HUES64 (cell line): ENCODE measurements around the gene PARD3.
"Not testable (repeated sequence)": the region's sequence is repeated elsewhere in the genome, so short reads cannot be mapped to it uniquely, and the experiment has no call there.

ENCODE experiments used
- H3K27ac ChIP-seq: 2 replicates; pipeline ENCODE4 v1.7.0; 2013; ENCODE audit warnings: low read depth, low read length, inconsistent platforms
- H3K27me3 ChIP-seq: 2 replicates; pipeline ENCODE4 v1.6.1; 2013; ENCODE audit warnings: mild to moderate bottlenecking, low read length; ENCODE audit not compliant: insufficient read depth
- H3K36me3 ChIP-seq: 2 replicates; pipeline ENCODE4 v1.6.1; 2013; ENCODE audit warnings: mild to moderate bottlenecking, low read length; ENCODE audit not compliant: insufficient read depth
- H3K4me1 ChIP-seq: 2 replicates; pipeline ENCODE4 v1.6.1; 2013; ENCODE audit warnings: mild to moderate bottlenecking, low read length, moderate library complexity; ENCODE audit not compliant: insufficient read depth
- H3K4me3 ChIP-seq: 2 replicates; pipeline ENCODE4 v1.5.1; 2013; ENCODE audit warnings: mild to moderate bottlenecking, low read length, moderate library complexity
- H3K9ac ChIP-seq: 2 replicates; pipeline ENCODE4 v1.6.1; 2013; ENCODE audit warnings: mild to moderate bottlenecking, low read depth, low read length
- H3K9me3 ChIP-seq: 2 replicates; pipeline ENCODE4 v1.6.1; 2013; ENCODE audit warnings: low read depth, low read length; ENCODE audit not compliant: insufficient read depth
- WGBS: fragments of 150-250, 120-280 bp; methylation state at CpG from one replicate; pipeline ENCODE4 v1.1.7; 2013; ENCODE audit warnings: missing lambda C conversion rate; 5-methylcytosine and 5-hydroxymethylcytosine counted together

The PARD3 gene

DNA sequence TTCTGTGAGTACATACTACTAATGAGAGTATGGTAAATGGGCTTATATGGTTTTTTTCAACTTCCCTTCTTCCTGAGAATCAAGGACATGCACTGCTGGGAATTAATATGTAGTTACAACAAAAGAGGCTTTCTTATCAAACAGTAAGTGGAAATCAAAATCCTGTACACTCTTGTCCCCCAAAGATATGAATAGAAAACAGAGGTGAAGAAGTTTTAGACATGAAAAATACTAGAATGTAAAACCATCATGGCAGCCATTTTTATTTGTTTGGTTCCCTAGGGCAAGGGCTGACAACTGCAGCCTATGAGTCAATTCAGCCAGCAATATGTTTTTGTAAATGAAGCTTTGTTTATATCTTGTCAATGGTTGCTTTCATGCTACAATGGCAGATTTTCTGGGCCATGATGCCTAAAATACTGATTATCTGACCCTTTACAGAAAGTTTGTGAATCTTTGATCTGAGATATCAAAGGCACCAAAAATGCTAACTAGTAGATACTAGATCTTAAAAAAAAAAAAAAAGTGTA lies 422.4 kb downstream of the PARD3 start:
- Histone ChIP-seq H3K36me3 (0 out of 2 replicates have a peak, but pooled peaks cover 3% of the 10 kb centered on the region), H3K9ac (no peak overlapping the region), H3K9me3 (no peaks in the 10 kb centered on the region), H3K4me3 (no peak overlapping the region), H3K27me3 (no peaks in the 10 kb centered on the region), H3K27ac (no peak overlapping the region), H3K4me1 (peaks cover 13% of the 10 kb centered on the region)

DNA sequence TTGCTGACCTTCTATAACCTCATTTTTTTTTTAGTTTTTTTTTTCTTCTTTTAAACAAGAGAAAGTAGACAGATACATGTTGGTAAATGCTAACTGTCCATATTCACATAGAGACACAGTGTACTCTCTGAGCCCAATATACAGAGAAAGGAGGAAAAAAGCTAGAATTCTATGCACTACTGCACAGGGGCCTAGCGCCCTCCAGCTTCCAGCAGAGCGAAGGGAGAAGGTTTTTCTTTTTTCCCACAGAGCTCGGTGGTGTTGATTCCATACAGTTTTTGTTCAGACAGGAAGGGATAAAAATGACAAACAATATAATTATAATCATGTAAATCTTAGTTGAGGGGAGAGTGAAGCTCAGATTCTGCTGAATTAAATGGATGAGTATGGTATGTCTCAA lies 423.9 kb downstream of the PARD3 start:
- H3K4me3 ChIP-seq, H3K4me1 ChIP-seq, H3K27me3 ChIP-seq, H3K9ac ChIP-seq, H3K9me3 ChIP-seq, H3K36me3 ChIP-seq, H3K27ac ChIP-seq: not testable (repeated sequence)
- WGBS: no CpG with 5 or more reads among the region's 3 CpGs

DNA sequence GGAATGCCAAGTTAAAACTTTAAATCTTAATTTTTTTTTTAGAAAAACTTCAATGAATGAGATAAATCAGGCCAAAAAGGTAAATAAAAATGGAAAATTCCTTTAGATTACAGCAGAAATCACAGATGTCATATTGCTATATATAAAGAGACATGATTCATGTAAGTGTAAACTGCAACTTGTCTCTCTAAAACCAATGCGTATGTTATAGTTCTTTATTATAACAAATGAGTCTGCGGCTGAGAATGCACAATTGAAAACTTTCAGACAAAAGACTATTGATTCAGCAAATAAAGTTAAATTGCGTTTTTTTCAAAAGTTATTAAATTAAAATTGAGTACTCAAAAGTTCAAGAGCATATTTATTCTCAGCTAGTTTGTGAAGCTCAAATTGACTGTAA lies 425.3 kb downstream of the PARD3 start:
- H3K27ac ChIP-seq: no peak overlapping the region
- 100% methylated on average over 1 of the region's 3 CpGs for WGBS

DNA sequence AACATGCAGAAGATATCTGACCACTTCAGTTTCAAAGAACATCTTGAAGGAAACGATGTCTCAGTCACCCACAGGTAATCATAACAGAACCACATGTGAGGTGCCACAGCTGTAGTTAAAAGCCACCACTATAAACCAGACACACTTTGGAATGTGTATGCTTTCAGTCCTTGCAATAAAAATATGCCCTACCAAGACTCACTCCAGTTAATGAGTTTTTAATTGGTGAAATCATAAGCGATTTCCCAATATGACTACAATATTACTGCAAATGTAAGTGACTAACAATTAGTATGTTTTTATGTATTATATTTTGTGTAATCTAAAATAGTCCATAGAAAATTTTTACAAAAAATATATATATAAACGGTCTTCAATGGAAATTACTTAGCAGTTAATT lies 428.2 kb downstream of the PARD3 start:
- Histone ChIP-seq H3K4me1 (peaks cover 12% of the 10 kb centered on the region), H3K9ac (no peak overlapping the region), H3K9me3 (no peaks in the 10 kb centered on the region), H3K4me3 (no peak overlapping the region), H3K36me3 (peaks cover 5% of the 10 kb centered on the region; the same call in 1 of the 2 replicates), H3K27me3 (no peaks in the 10 kb centered on the region), H3K27ac (no peak overlapping the region)
- WGBS: 90% methylated on average over 2 of the region's 3 CpGs

More for the DNA sequence above, 425.3 kb downstream of the PARD3 start:
- Histone ChIP-seq H3K9ac (no peak overlapping the region), H3K36me3 (no peaks in the 10 kb centered on the region), H3K4me1 (peaks cover 8% of the 10 kb centered on the region), H3K4me3 (no peak overlapping the region), H3K27me3 (no peaks in the 10 kb centered on the region), H3K9me3 (no peaks in the 10 kb centered on the region)

- Histone ChIP-seq H3K9ac (no peak overlapping the region), H3K9me3 (no peaks in the 10 kb centered on the region), H3K27me3 (no peaks in the 10 kb centered on the region), H3K4me3 (no peak overlapping the region), H3K36me3 (peaks cover 8% of the 10 kb centered on the region; the same call in 1 of the 2 replicates), H3K4me1 (peaks cover 12% of the 10 kb centered on the region), H3K27ac (no peak overlapping the region)
- 78% methylated on average over 4 of the region's 4 CpGs for WGBS
Measured at GRCh38 chr10:34384372-34384771, 430.7 kb downstream of the PARD3 start.

GRCh38 chr10:34382626-34383025 lies 432.5 kb downstream of the PARD3 start:
- H3K9me3 ChIP-seq: no peaks in the 10 kb centered on the region
- H3K36me3 ChIP-seq: peaks cover 8% of the 10 kb centered on the region; the same call in 1 of the 2 replicates
- H3K27ac ChIP-seq: no peak overlapping the region
- H3K9ac ChIP-seq: no peak overlapping the region
- no peak overlapping the region for H3K4me3 ChIP-seq
- H3K4me1 ChIP-seq: peaks cover 7% of the 10 kb centered on the region
- H3K27me3 ChIP-seq: no peaks in the 10 kb centered on the region
- WGBS: 95% methylated on average over 10 of the region's 10 CpGs

DNA sequence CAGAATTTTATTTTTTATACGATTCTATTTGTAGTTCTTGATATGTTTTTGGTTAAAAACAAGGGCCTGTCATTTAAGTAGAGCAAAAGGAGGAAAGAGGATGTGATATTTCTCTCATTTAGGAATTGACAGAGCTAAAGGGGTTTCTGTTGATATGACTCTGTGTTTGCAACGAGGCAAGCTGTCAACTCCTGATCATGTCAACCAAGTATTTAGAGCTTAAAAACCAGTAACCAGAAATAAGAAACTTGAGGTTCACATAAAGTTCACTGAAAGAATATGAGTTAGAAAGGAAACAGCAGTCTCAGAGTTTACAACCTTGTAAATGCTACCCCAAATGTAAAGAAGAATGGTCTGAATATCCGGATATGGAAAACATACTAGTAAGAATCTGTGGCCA lies 434.2 kb downstream of the PARD3 start:
- WGBS: over 99% methylated on average over 3 of the region's 3 CpGs
- Histone ChIP-seq H3K27me3 (no peaks in the 10 kb centered on the region), H3K9me3 (no peaks in the 10 kb centered on the region), H3K4me3 (no peak overlapping the region), H3K27ac (no peak overlapping the region), H3K9ac (no peak overlapping the region), H3K4me1 (peaks cover 7% of the 10 kb centered on the region), H3K36me3 (peaks cover 8% of the 10 kb centered on the region; the same call in 1 of the 2 replicates)

DNA sequence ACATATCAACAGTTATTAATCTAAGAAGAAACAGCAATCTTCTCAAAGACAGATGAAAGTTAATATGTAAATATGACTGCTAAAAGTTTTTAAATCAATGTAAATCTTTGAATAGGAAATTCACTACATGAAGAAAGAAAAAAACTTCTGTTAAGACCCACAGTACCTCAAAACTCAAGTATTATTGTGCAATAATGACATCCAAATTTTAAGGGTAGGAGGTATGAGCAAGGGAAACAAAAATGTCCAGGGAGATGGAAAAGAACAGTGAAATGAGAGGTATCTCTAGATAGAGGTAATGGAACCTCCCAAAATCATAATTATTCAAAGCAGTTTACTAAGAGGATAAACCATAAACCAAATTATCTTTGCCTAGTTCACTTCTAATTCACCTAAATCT lies 436.8 kb downstream of the PARD3 start:
- Histone ChIP-seq H3K4me1 (peaks cover 8% of the 10 kb centered on the region), H3K9me3 (no peaks in the 10 kb centered on the region), H3K36me3 (peaks cover 8% of the 10 kb centered on the region; the same call in 1 of the 2 replicates), H3K27ac (no peak overlapping the region), H3K9ac (no peak overlapping the region), H3K4me3 (no peak overlapping the region), H3K27me3 (no peaks in the 10 kb centered on the region)

GRCh38 chr10:34377833-34378232 lies 437.3 kb downstream of the PARD3 start:
- H3K4me1 ChIP-seq: peaks cover 13% of the 10 kb centered on the region
- H3K4me3 ChIP-seq: no peak overlapping the region
- 90% methylated on average over 3 of the region's 5 CpGs for WGBS
- H3K27me3 ChIP-seq: no peaks in the 10 kb centered on the region
- peaks cover 8% of the 10 kb centered on the region; the same call in 1 of the 2 replicates for H3K36me3 ChIP-seq
- no peak overlapping the region for H3K9ac ChIP-seq
- no peaks in the 10 kb centered on the region for H3K9me3 ChIP-seq
- H3K27ac ChIP-seq: no peak overlapping the region

DNA sequence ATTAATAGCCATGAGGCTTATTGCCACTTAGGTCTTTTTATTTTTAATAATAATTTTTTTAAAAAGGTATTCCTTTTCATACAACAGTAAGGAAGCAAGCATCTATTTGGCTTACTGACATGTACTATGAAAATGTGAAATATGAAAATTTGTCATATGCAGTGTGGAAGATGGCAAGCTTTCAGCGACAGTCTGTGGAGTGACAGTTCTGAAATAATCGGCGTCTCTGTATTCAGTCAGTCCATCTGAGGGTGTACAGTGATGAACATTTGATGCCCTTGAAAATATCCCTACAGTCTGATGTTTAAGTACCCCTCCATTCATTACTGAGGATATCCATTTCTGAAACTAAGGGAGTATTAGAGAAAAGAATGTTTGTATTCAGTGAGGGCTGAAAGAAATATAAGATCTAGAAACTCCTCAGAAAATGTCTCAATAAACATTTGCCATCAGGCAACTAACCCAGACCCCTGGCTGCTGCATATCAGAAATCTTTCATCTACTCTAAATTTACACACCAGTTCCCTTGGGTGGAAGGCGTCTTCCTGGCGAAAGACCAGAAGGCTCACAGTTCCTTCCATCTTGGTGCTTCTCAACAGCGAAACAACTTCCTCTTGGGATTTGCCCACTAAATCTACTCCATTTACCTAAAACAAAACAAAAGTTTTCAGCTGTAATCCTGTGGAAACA lies 440.6 kb downstream of the PARD3 start:
- Histone ChIP-seq H3K4me3 (no peak overlapping the region), H3K4me1 (peaks cover 34% of the 10 kb centered on the region)

DNA sequence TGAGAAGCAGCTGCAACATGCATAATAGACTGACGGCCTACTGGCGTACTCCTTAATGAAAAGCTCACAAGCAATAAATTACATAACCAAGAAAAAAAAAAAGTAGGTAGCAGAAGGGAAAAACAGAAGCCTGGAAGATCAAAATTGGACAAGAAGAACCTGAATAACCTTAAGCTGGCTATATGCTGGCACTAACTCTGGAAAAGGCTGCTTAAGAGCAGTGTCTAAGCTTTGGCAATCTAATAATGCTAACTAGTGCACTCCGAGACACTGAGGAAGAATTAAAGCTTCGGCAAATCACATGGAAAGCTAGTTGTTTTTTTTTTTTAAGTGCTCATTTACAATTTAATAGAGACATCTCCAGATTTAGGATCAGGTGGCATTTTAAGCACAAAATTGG lies 441.9 kb downstream of the PARD3 start:
- no peaks in the 10 kb centered on the region for H3K9me3 ChIP-seq
- no peak overlapping the region for H3K9ac ChIP-seq
- H3K4me1 ChIP-seq: peaks cover 34% of the 10 kb centered on the region
- H3K27me3 ChIP-seq: no peaks in the 10 kb centered on the region
- H3K4me3 ChIP-seq: no peak overlapping the region
- WGBS: 91% methylated on average over 3 of the region's 4 CpGs
- H3K27ac ChIP-seq: no peak overlapping the region
- peaks cover 7% of the 10 kb centered on the region; the same call in 1 of the 2 replicates for H3K36me3 ChIP-seq

More for the DNA sequence above, 440.6 kb downstream of the PARD3 start:
- Histone ChIP-seq H3K27me3 (no peaks in the 10 kb centered on the region), H3K9ac (no peak overlapping the region), H3K36me3 (peaks cover 7% of the 10 kb centered on the region; the same call in 1 of the 2 replicates), H3K9me3 (no peaks in the 10 kb centered on the region), H3K27ac (no peak overlapping the region)
- WGBS: 97% methylated on average over 6 of the region's 6 CpGs
